ENCODE measurements around the gene C10orf143. TPM values are rescaled to one million over a fixed set of nuclear protein-coding genes. Genes with fewer than 3 reads are reported as not detected.

Gene C10orf143
- total RNA-seq, 2 experiments from 2014 or later: 4.3 to 5.8 TPM

GRCh38 chr10:130074639-130075038, 36.0 kb downstream of the C10orf143 start:
- DNase-seq (no peak), ATAC-seq (ENCODE audit: poor library complexity) (no peak)
- H3K27me3 ChIP-seq (ENCODE audit: control insufficient read depth in 1 of 2, insufficient read depth in 2 of 2, low read length in 2 of 2): no peaks in the 10 kb centered on the region
- peaks cover 2% of the 10 kb centered on the region for H3K9me3 Mint-ChIP-seq
- no peaks in the 10 kb centered on the region for H3K4me1 ChIP-seq (ENCODE audit: insufficient read depth, low read length)
- H3K36me3 Mint-ChIP-seq (ENCODE audit: low read depth): peaks cover 80% of the 10 kb centered on the region
- intact Hi-C loops (cut with DNase I, micrococcal nuclease): no loop called here
- no peak for TF ChIP-seq CTCF (IDR thresholded peaks at IDR 0.05)
- H3K4me3 ChIP-seq (ENCODE audit: low read length): no peak overlapping the region
- peaks cover 0 to 12% of the 10 kb centered on the region in 2 experiments for H3K9me3 ChIP-seq (ENCODE audit: control insufficient read depth in 1 of 2, insufficient read depth in 1 of 2, low read length in 2 of 2)
- CTCF ChIA-PET: no interaction called here
- no peaks in the 10 kb centered on the region for H3K4me1 Mint-ChIP-seq (ENCODE audit: low read depth)
- H3K27ac ChIP-seq (ENCODE audit: low read depth in 1 of 2, low read length in 2 of 2): no peak overlapping the region
- H3K36me3 ChIP-seq (ENCODE audit: insufficient read depth, low read length): peaks cover 10% of the 10 kb centered on the region
- H3K27ac Mint-ChIP-seq: no peak overlapping the region
- H3K27me3 Mint-ChIP-seq: no peaks in the 10 kb centered on the region
- POLR2A ChIA-PET: no interaction called here
- no peak overlapping the region for H3K4me3 Mint-ChIP-seq

GRCh38 chr10:130073912-130074311, 36.7 kb downstream of the C10orf143 start:
- DNase-seq: no peak
- no peaks in the 10 kb centered on the region for H3K4me1 ChIP-seq (ENCODE audit: insufficient read depth, low read length)
- peaks cover 0 to 12% of the 10 kb centered on the region in 2 experiments for H3K9me3 ChIP-seq (ENCODE audit: control insufficient read depth in 1 of 2, insufficient read depth in 1 of 2, low read length in 2 of 2)
- Mint-ChIP-seq H3K27ac (no peak overlapping the region), H3K9me3 (peaks cover 2% of the 10 kb centered on the region), H3K4me1 (ENCODE audit: low read depth) (no peaks in the 10 kb centered on the region), H3K4me3 (no peak overlapping the region), H3K27me3 (no peaks in the 10 kb centered on the region), H3K36me3 (ENCODE audit: low read depth) (peaks cover 80% of the 10 kb centered on the region)
- TF ChIP-seq CTCF (IDR thresholded peaks at IDR 0.05): no peak
- no peak overlapping the region for H3K4me3 ChIP-seq (ENCODE audit: low read length)
- H3K36me3 ChIP-seq (ENCODE audit: insufficient read depth, low read length): peaks cover 10% of the 10 kb centered on the region
- no peaks in the 10 kb centered on the region for H3K27me3 ChIP-seq (ENCODE audit: control insufficient read depth in 1 of 2, insufficient read depth in 2 of 2, low read length in 2 of 2)
- POLR2A ChIA-PET: no interaction called here
- no peak for ATAC-seq (ENCODE audit: poor library complexity)
- intact Hi-C loops (cut with DNase I, micrococcal nuclease): no loop called here
- no peak overlapping the region for H3K27ac ChIP-seq (ENCODE audit: low read depth in 1 of 2, low read length in 2 of 2)
- CTCF ChIA-PET: no interaction called here

- Mint-ChIP-seq H3K36me3 (ENCODE audit: low read depth) (peaks cover 77% of the 10 kb centered on the region), H3K27me3 (no peaks in the 10 kb centered on the region), H3K27ac (no peak overlapping the region), H3K4me3 (no peak overlapping the region), H3K4me1 (ENCODE audit: low read depth) (no peaks in the 10 kb centered on the region), H3K9me3 (peaks cover 2% of the 10 kb centered on the region)
- intact Hi-C loops (cut with DNase I, micrococcal nuclease): no loop called here
- H3K27me3 ChIP-seq (ENCODE audit: control insufficient read depth in 1 of 2, insufficient read depth in 2 of 2, low read length in 2 of 2): no peaks in the 10 kb centered on the region
- peaks cover 14% of the 10 kb centered on the region for H3K36me3 ChIP-seq (ENCODE audit: insufficient read depth, low read length)
- CTCF ChIA-PET: no interaction called here
- POLR2A ChIA-PET: no interaction called here
- peaks cover 0 to 12% of the 10 kb centered on the region in 2 experiments for H3K9me3 ChIP-seq (ENCODE audit: control insufficient read depth in 1 of 2, insufficient read depth in 1 of 2, low read length in 2 of 2)
- DNase-seq (no peak), ATAC-seq (ENCODE audit: poor library complexity) (no peak)
- no peak for TF ChIP-seq CTCF (IDR thresholded peaks at IDR 0.05)
- no peak overlapping the region for H3K27ac ChIP-seq (ENCODE audit: low read depth in 1 of 2, low read length in 2 of 2)
- no peaks in the 10 kb centered on the region for H3K4me1 ChIP-seq (ENCODE audit: insufficient read depth, low read length)
- no peak overlapping the region for H3K4me3 ChIP-seq (ENCODE audit: low read length)
These were observed 38.4 kb downstream of the C10orf143 start for GRCh38 chr10:130072247-130072646.
